OCI-LY7 (cell line): ENCODE measurements around the gene SHMT1. TPM values are rescaled to one million over a fixed set of nuclear protein-coding genes. Genes with fewer than 3 reads are reported as not detected.

Experiments used
- BruUV-seq: library from RNA; stranded (reverse); fragments of 400-500 nt; replicated peaks from 2 replicates; lab custom pipeline; 2021; lab: Mats Ljungman, UMichigan
- CTCF ChIA-PET: fragments of 300-600 bp; sonication (Branson Sonifier 250); formaldehyde crosslinking; loops from one replicate; lab custom pipeline; 2022; ENCODE audit warnings: antibody characterized with exemption; ENCODE audit not compliant: unreplicated experiment; lab: Charles Lee
- POLR2A ChIA-PET: fragments of 300-600 bp; sonication (Branson Sonifier 250); formaldehyde crosslinking; loops from one replicate; lab custom pipeline; 2022; ENCODE audit warnings: antibody characterized with exemption; lab: Charles Lee
- DNase-seq: peaks from one replicate; pipeline ENCODE4 v3.0.0-alpha.2; 2015; ENCODE audit warnings: low spot score
- H2AFZ ChIP-seq: fragments of 200-600 bp; sonication (generic), shearing (Covaris generic); 2 replicates; pipeline ENCODE4 v1.6.1; 2014; ENCODE audit warnings: mild to moderate bottlenecking, antibody characterized with exemption, low read length, moderate library complexity
- H3K27ac ChIP-seq: fragments of 200-600 bp; sonication (generic); 2 replicates; pipeline ENCODE4 v1.5.1; 2014; ENCODE audit warnings: mixed run types, low read depth, mild to moderate bottlenecking, moderate library complexity, low read length, inconsistent platforms; ENCODE audit not compliant: poor library complexity, severe bottlenecking
- H3K36me3 ChIP-seq: fragments of 200-600 bp; sonication (generic); 2 replicates; pipeline ENCODE4 v1.6.1; 2014; ENCODE audit warnings: mild to moderate bottlenecking, antibody characterized with exemption, low read length, moderate library complexity, mixed read lengths; ENCODE audit not compliant: insufficient read depth
- H3K4me1 ChIP-seq: fragments of 200-600 bp; sonication (generic); 2 replicates; pipeline ENCODE4 v1.5.1; 2014; ENCODE audit warnings: mild to moderate bottlenecking, low read length; ENCODE audit not compliant: insufficient read depth, poor library complexity, severe bottlenecking
- H3K4me2 ChIP-seq: fragments of 200-600 bp; sonication (generic); 2 replicates; pipeline ENCODE4 v1.6.1; 2014; ENCODE audit warnings: mild to moderate bottlenecking, low read length
- H3K4me3 ChIP-seq: fragments of 200-600 bp; sonication (generic); 2 replicates; pipeline ENCODE4 v1.5.1; 2014; ENCODE audit warnings: mild to moderate bottlenecking, low read depth, low read length; ENCODE audit not compliant: poor library complexity, severe bottlenecking
- H3K79me2 ChIP-seq: fragments of 200-600 bp; sonication (generic); 2 replicates; pipeline ENCODE4 v1.6.1; 2016; ENCODE audit warnings: low read depth, mild to moderate bottlenecking, low read length, moderate library complexity, mixed read lengths; ENCODE audit not compliant: insufficient read depth
- H3K9me2 ChIP-seq: fragments of 200-600 bp; sonication (generic); 2 replicates; pipeline ENCODE4 v1.6.1; 2016; ENCODE audit warnings: mild to moderate bottlenecking, low read length, mixed read lengths; ENCODE audit not compliant: insufficient read depth
- H3K9me3 ChIP-seq: fragments of 200-600 bp; sonication (generic); 2 replicates; pipeline ENCODE4 v1.6.1; 2014; ENCODE audit warnings: mild to moderate bottlenecking, mixed run types, low read length, mixed read lengths
- H4K20me1 ChIP-seq: fragments of 200-600 bp; sonication (generic); 2 replicates; pipeline ENCODE4 v1.6.1; 2014; ENCODE audit warnings: mild to moderate bottlenecking, antibody characterized with exemption, low read length, moderate library complexity, mixed read lengths; ENCODE audit not compliant: insufficient read depth
- EZH2phosphoT487 ChIP-seq: fragments of 200-600 bp; sonication (generic); IDR thresholded peaks from 2 replicates; pipeline ENCODE4 v1.6.1; 2018; ENCODE audit warnings: low read depth, borderline replicate concordance, mild to moderate bottlenecking, mixed run types, antibody characterized with exemption, low read length, moderate library complexity, mixed read lengths
- intact Hi-C: fragments of 100-400 bp; cut with micrococcal nuclease; formaldehyde crosslinking; loops from one replicate; pipeline ENCODE4 v1.10.0; 2022; ENCODE audit not compliant: unreplicated experiment
- total RNA-seq, 2 experiments: library from RNA; depleted of rRNA in 1 of 2; stranded (reverse); fragments of >200 nt in 1 of 2; shearing (Covaris generic) in 1 of 2; gene quantifications; 2 replicates each; pipeline ENCODE4 v1.2.3, GENCODE V29; 2014 to 2022
- TF ChIP-seq, protein P1 (sequence below): fragments of 200-600 bp; sonication (generic); conservative IDR thresholded peaks from 2 replicates; pipeline ENCODE4 v1.5.1; 2014; ENCODE audit warnings: mild to moderate bottlenecking, antibody characterized with exemption, low read length, moderate library complexity, mixed read lengths

Gene SHMT1
- total RNA-seq, 2 experiments from 2014 or later, result 66.5 to 101 TPM

- ChIA-PET POLR2A (no interaction called here), CTCF (no interaction called here)
- DNase-seq, result no peak
- intact Hi-C loops, result no loop called here
- Histone ChIP-seq H3K27ac (no peak overlapping the region), H3K9me2 (no peaks in the 10 kb centered on the region), H3K79me2 (peaks cover 28% of the 10 kb centered on the region; the same call in 1 of the 2 replicates), H4K20me1 (no peaks in the 10 kb centered on the region), H3K4me2 (no peak overlapping the region), H3K9me3 (no peaks in the 10 kb centered on the region), H3K4me3 (no peak overlapping the region), H2AFZ (no peak overlapping the region), H3K36me3 (peaks cover 80% of the 10 kb centered on the region), H3K4me1 (peaks cover 3% of the 10 kb centered on the region)
- BruUV-seq, result no TSS peak
- TF ChIP-seq, protein P1, sequence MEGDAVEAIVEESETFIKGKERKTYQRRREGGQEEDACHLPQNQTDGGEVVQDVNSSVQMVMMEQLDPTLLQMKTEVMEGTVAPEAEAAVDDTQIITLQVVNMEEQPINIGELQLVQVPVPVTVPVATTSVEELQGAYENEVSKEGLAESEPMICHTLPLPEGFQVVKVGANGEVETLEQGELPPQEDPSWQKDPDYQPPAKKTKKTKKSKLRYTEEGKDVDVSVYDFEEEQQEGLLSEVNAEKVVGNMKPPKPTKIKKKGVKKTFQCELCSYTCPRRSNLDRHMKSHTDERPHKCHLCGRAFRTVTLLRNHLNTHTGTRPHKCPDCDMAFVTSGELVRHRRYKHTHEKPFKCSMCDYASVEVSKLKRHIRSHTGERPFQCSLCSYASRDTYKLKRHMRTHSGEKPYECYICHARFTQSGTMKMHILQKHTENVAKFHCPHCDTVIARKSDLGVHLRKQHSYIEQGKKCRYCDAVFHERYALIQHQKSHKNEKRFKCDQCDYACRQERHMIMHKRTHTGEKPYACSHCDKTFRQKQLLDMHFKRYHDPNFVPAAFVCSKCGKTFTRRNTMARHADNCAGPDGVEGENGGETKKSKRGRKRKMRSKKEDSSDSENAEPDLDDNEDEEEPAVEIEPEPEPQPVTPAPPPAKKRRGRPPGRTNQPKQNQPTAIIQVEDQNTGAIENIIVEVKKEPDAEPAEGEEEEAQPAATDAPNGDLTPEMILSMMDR, result no peak
Measured at GRCh38 chr17:18356624-18357023, 6.7 kb downstream of the SHMT1 start.

GRCh38 chr17:18353541-18353940 lies 9.8 kb downstream of the SHMT1 start:
- no peak overlapping the region for H3K27ac ChIP-seq
- no peaks in the 10 kb centered on the region for H3K4me1 ChIP-seq
- no peaks in the 10 kb centered on the region for H3K9me2 ChIP-seq
- peaks cover 7% of the 10 kb centered on the region; the same call in 1 of the 2 replicates for H3K79me2 ChIP-seq
- no TSS peak for BruUV-seq
- H2AFZ ChIP-seq, result no peak overlapping the region
- TF ChIP-seq EZH2phosphoT487, result no peak
- TF ChIP-seq, protein P1, result no peak
- ChIA-PET CTCF (no interaction called here), POLR2A (no interaction called here)
- no peaks in the 10 kb centered on the region for H4K20me1 ChIP-seq
- no peak overlapping the region for H3K4me2 ChIP-seq
- peaks cover 75% of the 10 kb centered on the region for H3K36me3 ChIP-seq
- intact Hi-C loops, result no loop called here
- no peak overlapping the region for H3K4me3 ChIP-seq
- no peak for DNase-seq
- no peaks in the 10 kb centered on the region for H3K9me3 ChIP-seq

GRCh38 chr17:18344021-18344420 lies 19.3 kb downstream of the SHMT1 start:
- H3K27ac ChIP-seq, result no peak overlapping the region
- ChIA-PET POLR2A (interaction anchor here (0.7 kb wide), 1 partner anchor 10 kb away, joined by 4 read pairs; no protein-coding TSS in a partner anchor), CTCF (no interaction called here)
- no peak for TF ChIP-seq EZH2phosphoT487
- TF ChIP-seq, protein P1, result no peak
- intact Hi-C loops, result no loop called here
- H3K9me2 ChIP-seq, result no peaks in the 10 kb centered on the region
- no peak overlapping the region for H2AFZ ChIP-seq
- H3K9me3 ChIP-seq, result 0 out of 2 replicates have a peak, but pooled peaks cover 5% of the 10 kb centered on the region
- H3K36me3 ChIP-seq, result peaks cover 97% of the 10 kb centered on the region
- no peaks in the 10 kb centered on the region for H3K4me1 ChIP-seq
- no peak for DNase-seq
- no peak overlapping the region for H3K4me3 ChIP-seq
- no peaks in the 10 kb centered on the region for H3K79me2 ChIP-seq
- TSS peak; percentile 38 for BruUV-seq
- no peak overlapping the region for H3K4me2 ChIP-seq
- no peaks in the 10 kb centered on the region for H4K20me1 ChIP-seq
